HG02571 (cell line): ENCODE measurements around the gene PRDM11.
A peak's percentile ranks its signal among the peaks of the same experiment; 100 is the strongest.

Source experiments
- ATAC-seq: cut with Tn5 transposase; IDR thresholded peaks from one replicate; pipeline ENCODE4 v1.9.1; 2021; ENCODE audit warnings: mild to moderate bottlenecking, moderate library complexity; ENCODE audit not compliant: unreplicated experiment

The PRDM11 gene

DNA sequence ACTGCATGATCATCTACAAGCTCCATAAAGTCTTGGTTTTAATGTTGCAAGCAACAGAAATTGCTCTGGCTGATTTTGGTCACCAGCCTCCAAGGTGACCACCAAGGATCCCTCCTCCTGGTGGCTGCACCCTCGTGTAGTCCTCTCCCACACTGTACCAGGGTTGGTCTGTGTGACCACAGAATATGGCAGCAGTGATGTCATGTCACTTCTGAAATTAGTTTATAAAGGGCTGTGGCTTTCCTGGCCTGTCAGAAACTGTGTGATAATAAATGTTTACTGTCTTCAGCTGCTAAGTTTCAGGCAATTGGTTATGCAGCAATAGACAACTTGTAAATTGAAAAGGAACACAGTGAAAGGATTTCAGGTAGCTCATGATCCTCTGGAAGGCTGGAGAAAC, 5.3 kb upstream of the PRDM11 start:
- ATAC-seq: no peak

DNA sequence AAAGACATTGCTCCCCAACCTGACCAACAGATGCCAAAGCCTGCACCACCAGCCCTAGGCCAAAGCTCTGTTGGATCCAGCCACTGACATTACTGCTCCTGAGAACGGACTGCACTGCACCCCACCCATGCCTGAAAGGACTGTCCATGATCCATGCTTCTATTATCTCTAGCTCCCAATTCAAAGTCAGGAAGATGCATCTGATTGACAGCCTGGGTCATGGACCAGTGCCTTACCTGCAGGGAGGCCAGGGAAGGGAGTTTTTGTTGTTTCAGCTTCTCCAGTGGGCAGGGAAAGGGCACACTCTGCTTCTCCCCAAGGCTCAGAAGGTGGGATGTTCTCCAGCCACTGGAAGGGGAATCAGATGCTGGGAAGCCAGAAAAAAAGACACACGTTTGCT, 4.8 kb upstream of the PRDM11 start:
- no peak for ATAC-seq

DNA sequence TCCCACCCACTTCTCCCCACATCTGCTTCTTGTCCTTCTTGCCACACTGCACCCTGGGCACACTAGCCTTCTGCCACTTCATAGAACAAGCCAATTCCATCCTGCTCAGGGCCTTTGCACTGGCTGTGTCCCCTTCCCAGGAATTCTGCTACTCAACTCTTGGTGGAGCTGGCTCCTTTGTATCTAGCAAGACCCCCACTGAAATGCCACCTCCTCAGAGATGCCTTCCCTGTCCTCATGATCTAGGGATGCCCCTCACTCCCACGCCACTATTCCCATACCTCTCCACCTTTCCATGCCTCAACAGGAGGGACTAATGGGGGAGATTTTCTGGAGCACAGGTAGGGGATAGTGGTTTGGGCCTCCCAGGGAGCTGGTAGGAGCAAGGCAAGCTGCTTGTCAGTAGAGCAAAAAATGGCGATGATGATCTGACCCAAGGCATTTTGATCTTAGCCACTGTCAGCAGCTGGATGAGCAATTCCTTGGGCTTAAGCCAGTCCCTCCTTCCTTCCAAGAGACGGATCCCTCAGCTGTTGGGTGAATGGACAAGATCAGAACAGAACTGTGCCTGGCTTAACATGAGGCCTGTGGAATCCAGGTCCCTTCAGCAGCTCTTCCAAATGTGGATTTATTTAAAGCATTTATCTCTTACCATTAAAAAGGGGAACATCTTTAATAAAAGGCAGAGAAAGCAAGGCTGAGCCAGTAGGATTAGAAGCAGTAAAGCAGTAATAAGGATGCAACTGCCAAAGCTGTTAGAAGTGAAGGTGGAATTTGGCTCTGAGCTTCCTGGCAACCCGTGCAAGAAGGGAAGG, 4.0 kb upstream of the PRDM11 start:
- no peak for ATAC-seq

DNA sequence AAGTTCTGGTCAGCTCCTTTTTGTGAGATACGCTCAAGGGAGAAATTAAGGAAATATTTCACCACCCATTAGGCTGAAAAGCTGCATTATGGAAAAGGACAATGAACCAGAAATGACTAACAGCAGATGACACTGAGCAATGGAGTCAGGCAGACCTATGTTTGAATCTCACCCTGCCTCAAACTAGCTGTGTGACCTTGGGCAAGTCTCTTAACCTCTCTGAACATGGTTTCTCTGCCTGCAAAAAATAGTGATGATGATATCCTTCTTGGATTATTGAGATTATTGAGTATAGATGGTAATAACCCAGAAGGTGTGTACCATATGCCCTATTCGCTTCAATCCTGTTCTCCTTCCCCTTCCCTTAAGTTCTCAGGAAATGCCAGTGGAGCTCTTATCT, 2.9 kb upstream of the PRDM11 start:
- ATAC-seq: no peak

DNA sequence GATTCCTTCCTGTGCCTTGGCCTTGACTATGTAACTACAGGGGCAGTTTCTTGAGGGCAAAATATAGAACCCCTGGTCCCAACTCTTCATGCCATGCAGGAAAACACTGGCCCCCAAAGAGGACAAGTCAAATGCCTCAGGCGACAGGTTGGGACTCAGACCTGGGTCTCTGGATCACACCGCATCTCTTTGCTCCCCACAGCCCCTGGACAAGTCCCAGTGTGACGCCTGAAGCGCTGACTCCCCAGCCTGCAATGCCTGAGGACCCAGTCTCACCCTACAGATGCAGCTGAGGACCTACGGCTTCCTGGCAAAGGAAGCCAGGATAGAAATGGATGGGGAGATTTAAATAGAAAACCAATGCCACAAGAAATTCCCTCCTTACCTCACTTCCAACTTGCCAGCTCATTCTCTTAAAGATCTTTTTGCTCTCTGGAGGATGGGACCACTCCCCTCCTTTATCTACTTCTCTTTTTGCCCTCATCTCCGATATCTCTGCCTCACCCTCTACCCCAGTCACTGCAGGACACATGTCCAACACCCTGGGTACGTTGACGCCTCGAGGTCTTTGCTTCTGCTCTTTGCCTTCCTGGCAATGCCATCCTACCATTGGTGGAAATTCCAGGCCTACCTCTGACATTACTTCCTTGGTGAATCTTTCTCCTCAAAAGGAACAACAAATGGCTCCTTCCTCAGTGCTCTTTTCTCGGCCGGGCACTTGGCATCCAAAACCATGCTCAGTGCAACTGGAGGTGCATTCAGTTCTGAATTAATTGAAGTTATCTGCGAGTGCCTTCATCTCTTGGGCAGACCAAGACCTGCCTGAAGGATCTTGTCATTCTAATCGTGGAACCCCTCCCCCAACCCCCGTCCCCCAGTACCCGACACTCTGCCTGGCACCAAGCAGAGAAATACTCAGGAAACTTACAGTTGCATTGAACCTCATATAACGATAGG, 2.0 kb upstream of the PRDM11 start:
- no peak for ATAC-seq

DNA sequence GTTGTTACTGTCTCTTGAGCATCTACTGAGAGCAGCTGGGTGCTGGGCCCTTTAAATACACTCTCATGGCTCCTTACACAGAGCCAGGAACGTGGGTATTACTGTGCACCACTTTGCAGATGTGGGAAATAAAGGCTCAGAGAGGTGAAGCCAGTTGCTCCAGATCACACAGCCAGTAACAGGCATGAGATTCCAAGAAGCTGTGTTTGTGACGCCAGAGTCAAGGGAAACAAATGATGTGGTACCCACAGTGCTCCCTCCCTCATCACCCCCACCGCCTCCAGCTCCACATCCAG, 1.4 kb upstream of the PRDM11 start:
- ATAC-seq: no peak

DNA sequence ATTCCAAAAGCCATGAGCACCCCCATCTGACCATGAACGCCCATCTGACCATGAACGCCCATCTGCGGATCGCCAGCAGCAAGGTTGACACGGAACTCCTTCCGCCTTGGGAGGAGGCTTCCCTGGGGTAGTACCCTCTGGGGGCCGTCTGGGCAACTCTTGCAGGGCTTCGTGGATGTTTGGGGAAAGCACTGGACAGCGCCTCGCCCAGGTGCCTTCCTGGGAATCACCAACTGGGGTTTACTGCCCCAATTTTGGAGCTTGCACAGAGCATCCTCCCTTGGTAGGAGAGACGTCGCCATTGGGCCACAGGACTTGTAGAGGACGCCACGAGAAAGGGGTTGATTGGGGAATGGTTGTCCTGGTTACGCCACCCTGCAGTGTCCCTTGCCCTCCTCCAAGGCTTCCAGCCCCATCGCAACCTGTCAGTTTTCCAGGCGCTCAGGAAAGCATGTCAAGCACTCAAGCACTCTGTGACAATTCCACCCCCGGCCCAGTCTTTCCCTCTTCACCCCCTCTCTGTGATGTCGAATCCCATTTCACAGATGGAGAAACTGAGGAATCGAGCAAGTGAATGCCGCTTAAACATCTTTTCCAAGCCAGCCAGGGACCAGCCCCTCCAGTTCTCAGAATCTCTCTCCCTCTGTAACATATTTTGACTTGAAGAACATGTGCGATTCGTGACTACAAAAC, 914 bp upstream of the PRDM11 start:
- ATAC-seq: no peak

DNA sequence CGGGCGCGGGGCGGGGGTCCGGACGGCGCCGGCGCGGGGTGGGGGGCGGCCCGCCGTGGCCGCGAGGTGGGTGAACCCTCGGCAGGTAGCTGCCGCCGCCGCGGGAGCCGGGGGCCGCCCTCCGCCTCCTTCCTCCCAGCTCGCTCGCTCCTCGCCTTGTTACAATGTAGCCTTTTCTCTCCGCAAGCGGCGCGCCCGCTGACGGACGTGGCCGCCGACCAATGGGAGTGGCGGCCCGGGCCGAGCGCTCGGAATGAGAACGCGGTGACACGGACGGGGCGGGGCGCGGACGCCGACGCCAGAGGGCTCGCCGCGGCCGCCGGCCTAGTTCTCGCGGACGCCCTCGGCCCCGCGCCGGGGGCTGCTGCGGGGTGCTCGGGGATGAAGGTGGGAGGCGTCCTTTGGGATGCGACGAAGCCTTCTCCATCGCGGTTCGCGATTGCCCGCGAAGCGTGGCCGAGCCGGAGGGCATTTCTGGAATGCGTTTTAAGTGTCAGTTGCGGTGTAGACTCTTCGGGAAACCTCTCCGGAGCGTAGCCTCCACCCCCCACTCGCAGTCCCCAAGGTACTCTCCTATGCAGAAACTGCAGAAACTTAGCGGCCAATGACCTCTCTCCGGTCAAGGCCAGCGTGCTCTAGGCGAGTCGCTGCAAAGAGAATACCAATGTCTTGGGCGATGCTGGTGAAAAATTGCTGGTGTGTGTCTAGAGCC, 734 bp downstream of the PRDM11 start:
- ATAC-seq: peak; percentile 99

DNA sequence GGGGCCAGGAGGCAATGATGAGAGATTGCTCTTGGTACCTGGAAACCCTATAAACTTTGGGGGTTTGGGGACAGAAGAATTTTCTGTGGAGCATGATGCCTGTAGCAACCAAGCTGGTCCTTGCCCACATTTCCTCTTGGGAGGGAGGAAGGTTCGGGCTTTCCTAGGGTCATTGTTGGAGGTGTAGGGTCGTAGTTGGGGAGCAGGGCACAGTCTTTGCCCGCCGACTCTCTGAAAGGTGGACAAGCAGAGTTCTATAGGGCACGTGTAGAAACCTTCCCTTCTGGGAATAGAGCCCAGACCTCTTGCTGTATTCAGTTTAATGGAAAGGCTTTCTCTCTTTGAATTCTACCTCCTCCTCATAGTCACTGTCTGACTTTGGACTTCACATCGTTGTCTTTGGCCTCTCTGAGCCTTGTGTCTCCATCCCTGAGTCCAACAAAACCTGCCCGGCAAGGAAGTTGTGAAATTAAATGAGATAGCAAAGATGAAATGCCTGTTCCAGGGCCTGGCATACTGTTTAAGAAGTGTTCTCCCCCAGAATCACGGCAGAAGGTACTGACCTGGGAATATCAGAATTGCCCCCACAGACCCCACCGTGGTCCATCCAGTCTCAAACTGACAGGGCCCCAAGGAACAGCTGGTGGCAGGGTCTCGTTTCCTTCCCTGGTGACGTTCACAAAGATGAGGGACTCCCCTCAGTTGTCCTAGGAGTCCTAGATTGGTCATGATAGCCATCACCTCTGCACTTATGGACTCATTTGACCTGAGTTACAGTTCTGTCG, 1.6 kb downstream of the PRDM11 start:
- ATAC-seq: no peak

DNA sequence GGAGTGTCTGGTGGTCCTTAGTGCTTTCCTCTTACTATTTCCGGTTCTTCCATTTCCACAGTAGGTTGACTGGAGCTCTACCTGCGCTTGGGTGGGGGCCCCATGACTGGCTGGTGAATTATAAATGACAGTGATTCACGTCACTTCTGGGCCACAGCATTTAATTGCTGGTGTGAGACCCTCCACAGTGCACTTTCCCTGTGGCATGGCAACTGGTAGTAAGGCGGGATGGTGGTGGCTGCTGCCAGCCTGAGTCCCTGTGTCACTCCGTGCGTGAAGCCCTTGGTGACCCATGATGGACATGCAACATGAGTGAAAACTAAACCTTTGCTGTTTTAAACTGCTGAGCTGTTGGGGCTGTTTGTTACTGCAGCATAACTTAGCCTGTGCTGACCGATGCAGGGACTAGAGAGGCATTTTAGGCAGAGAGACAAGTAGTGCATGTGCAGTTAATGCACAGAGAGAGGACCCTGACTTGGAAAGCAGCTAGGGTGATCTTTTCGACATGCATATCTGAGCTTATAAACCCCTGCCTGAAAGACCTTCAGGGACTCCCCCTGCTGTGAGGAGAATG, 3.1 kb downstream of the PRDM11 start:
- ATAC-seq: no peak

DNA sequence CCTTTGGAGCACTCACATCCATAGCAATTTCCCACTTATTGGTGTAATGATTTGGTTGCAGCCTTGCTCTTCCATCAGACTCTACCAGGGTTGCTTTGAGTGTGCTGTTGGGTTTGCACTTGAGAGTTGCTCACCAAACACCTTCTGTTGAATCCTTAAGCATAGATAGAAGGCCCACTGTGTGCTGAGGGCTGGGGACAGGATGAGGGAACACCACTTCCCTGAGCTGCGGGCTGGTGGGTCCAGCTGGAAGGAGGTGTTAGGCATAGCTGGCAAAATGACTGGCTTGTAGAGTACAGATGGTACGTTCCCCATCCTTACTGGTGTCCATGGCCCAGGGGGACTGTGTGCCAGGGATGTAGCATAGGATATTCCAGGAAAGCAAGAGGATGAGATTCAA, 3.9 kb downstream of the PRDM11 start:
- ATAC-seq: no peak

DNA sequence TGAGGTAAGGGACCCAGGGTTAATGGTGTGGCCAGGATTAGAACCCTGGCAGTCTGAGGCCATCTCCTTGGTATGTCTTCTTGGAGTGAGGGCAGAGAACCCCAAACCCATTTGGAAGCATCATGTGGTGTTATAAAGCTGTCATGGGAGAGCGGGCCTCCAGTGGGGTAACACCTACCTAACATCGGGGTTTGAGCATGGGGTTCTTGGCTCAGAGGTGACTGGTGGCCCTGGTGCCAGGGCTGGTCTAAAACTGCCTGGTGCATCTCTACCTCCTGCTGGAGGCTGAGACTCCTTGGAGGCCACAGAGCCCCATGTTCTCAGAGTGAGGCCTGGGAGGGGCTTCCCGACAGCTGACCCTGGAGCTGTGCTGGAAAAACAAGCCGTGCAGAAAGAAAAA, 4.5 kb downstream of the PRDM11 start:
- no peak for ATAC-seq

DNA sequence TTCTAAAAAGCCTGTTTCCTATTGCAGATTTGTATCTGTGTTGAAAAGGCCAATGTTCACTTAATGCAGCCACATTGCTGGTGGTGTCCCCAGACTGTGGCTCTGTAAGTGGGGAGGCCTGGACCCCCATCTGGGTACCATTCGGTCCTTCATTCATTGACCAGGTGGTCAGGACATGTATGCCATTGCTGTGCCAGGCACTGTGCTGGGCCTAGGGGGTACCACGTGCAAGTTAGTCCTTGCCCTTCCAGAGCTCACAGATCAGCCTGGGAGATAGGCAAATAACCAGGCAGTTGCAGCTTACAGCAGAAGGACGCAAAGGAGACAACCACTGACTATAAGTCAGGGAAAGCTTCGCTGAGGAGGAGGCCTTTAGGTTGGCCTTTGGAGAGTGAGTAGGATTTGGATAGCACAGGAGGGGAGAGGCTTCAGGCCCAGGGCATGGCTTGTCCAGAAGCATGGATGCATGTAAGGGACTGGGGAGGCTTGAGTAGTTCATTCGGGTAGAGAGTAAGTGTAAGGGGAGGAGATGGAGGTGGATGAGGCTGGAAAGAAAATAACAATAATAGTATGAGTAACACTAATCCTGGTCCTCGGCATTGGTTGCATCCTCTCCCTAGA, 5.0 kb downstream of the PRDM11 start:
- ATAC-seq: no peak

DNA sequence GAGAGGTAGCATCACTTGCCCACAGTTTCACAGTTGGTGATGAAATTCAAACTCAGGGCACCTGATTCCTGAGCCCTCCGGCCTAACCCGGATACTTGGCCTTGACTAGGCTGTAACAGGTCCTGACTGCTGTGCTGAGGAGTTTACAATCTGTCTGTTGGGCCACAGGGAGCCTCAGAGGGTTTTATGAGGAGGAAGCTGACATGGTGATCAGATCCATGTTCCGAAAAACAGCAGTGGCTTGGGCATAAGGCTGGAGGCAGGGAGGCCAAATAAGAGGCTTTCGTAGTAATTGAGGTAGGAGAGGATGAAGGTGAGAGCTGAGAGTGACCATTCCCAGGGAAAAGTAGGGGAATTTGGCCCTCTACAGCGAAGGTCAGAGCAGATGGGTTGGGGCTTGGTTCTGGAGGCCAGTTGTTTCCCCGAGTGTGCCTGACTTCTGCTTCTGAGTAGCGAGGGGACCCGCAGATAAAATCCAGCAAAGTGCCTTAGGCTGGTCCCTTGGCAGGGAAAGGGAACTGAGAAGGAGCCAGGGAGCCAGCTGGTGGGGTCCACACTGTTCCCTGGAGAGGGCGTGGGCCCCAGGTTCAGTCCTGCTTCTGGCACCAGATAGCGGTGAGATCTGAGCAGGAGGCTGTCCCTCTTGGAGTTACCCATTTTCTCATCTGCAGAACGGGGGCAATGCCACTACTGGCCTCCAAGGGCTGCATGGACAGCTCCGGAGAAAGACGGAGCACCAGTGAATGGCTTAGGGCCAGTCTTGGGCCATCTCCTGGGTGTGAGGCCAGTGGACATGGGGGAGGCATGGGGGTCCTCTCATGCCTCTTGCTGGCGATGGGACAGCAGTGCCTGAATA, 6.5 kb downstream of the PRDM11 start:
- no peak for ATAC-seq

DNA sequence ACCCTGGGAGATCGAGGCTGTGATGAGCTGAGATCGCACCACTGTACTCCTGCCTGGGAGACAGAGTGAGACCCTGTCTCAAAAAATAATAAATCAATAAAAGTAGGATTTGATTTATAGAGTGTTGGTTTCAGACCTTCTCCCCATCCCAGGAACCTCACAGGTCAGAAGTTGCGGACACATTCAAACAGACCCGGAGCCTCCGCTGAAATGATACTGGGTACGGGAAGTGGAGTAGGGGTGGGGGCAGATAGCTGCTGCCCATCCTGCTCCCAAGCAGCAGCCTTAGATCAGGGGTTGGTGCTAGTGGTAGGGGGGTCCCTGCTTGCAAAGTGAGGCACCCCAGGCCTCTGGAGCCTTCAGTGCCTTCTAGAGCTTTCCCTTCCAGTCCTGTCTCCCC, 7.8 kb downstream of the PRDM11 start:
- no peak for ATAC-seq

DNA sequence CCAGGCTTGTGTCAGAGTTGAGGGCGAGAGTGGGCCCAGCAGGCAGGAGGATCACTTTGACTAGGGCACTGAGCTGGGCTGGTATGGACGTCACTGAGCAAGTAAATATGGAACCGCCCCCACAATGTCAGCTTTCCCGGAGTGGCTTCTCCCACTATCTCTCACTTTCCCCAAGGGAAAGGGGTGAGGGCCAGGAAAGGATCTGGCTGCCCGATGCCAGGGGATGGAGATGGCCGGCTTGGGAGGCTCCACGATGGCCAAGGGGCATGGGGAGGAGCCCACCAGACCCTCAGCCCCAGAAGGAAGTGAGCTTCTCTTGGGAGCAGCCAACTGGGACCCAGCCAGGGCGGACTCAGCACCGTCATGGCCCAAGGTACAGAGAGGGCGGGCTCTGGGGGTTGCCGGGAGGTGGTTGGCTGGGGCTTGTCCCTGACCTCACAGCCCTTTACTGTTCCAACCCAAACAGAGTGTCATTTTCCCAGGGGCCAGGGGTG, 8.7 kb downstream of the PRDM11 start:
- ATAC-seq: no peak

DNA sequence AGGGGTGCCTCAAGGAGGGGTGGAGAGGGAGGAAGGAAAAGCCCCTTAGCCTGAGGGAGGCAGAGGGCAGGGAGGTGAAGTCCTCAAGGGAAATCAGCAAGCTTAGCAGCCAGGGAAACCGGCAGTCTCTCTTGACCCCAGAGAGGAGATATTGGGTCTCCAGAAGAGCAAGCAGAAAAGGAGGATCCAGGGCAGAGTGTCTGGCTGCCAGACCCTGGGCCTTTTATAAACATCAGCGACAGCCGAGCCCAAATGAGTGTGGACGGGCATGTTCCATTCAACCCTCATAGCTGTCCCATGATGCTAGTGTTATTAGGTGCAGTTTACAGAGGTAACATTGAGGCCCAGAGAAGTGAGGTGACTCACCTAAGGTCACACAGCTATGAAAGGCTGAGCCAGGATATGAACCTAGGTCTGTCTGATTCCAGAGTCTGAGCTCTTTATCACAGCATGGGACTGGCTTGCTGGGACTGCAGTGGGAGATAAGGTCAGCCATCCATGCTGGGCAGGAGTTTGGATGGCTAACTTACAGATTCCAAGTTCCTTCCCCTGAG, 9.3 kb downstream of the PRDM11 start:
- no peak for ATAC-seq

DNA sequence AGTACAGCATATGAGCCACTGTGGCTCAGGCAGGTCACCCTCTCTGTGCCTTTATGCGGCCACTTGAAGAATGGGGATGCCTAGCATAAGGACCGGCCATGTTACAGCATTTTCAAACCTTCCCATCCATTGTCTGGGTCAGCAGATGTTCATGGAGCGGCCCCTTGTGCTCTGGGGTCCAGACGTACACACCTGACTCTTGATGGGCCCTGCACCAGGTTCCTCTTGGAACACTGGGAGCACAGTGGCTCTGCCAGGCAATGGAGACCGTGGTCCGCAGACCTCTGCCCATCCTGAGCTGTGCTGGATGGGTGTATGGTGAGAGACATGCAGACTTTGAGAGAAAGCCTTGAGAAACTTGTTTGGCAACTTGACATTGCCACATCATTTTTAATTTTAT, 9.8 kb downstream of the PRDM11 start:
- ATAC-seq: no peak
